Parathyroid adenoma (tissue), 2 donors: ENCODE measurements around the gene PRICKLE2.

Experiments used
- H2AFZ ChIP-seq: fragments of 300-600 bp; sonication (generic); one replicate; pipeline ENCODE4 v1.7.0; 2017; ENCODE audit warnings: antibody characterized with exemption, mild to moderate bottlenecking
- H3K27ac ChIP-seq: fragments of 300-600 bp; sonication (generic); one replicate; pipeline ENCODE4 v1.7.0; 2017
- H3K27me3 ChIP-seq: fragments of 300-600 bp; sonication (generic); one replicate; pipeline ENCODE4 v1.7.0; 2017; ENCODE audit warnings: low read length; ENCODE audit not compliant: control insufficient read depth, insufficient read depth
- H3K36me3 ChIP-seq: fragments of 300-600 bp; sonication (generic); one replicate; pipeline ENCODE4 v1.7.0; 2017; ENCODE audit warnings: low read length; ENCODE audit not compliant: control insufficient read depth, insufficient read depth
- H3K4me1 ChIP-seq: fragments of 300-600 bp; sonication (generic); one replicate; pipeline ENCODE4 v1.7.0; 2017; ENCODE audit warnings: control low read depth
- H3K4me2 ChIP-seq: fragments of 300-600 bp; sonication (generic); one replicate; pipeline ENCODE4 v1.7.0; 2017; ENCODE audit warnings: low read length
- H3K4me3 ChIP-seq: fragments of 300-600 bp; sonication (generic); one replicate; pipeline ENCODE4 v1.7.0; 2017; ENCODE audit warnings: low read depth, low read length
- H3K79me2 ChIP-seq: fragments of 300-600 bp; sonication (generic); one replicate; pipeline ENCODE4 v1.7.0; 2017; ENCODE audit warnings: control low read depth
- H3K9ac ChIP-seq: fragments of 300-600 bp; sonication (generic); one replicate; pipeline ENCODE4 v1.7.0; 2017; ENCODE audit warnings: mild to moderate bottlenecking
- H3K9me3 ChIP-seq: fragments of 300-600 bp; sonication (generic); one replicate; pipeline ENCODE4 v1.7.0; 2017; ENCODE audit warnings: low read length; ENCODE audit not compliant: control insufficient read depth
- TF ChIP-seq, protein P1 (sequence below): fragments of 300-600 bp; sonication (generic); IDR thresholded peaks from one replicate; pipeline ENCODE4 v1.7.0; 2017; ENCODE audit warnings: antibody characterized with exemption, mild to moderate bottlenecking
- donor health status: primary hyperparathyroidism.

PRICKLE2 gene

DNA sequence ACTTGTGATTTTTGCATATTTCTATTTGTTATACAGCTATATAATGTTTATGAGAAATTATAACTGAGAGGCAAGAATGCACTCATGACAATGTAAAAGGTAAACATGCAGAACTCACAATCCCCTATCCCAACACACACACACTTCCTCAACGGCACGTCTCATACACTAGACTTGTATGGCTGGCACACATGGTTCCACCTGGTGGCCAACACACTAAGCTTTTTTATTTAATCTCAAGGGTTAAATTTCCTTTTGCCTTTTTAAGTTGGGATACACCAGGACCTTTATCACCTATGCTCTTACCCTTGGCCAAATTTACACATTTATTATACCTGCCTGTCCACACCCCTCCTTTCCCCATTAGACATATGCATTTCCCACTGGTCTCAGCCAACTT lies 113.4 kb downstream of the PRICKLE2 start:
- H3K9me3 ChIP-seq = no peaks in the 10 kb centered on the region
- H3K27ac ChIP-seq = no peak overlapping the region
- H3K9ac ChIP-seq = no peak overlapping the region
- H3K36me3 ChIP-seq = peaks cover 7% of the 10 kb centered on the region
- H3K27me3 ChIP-seq = no peaks in the 10 kb centered on the region
- TF ChIP-seq, protein P1, sequence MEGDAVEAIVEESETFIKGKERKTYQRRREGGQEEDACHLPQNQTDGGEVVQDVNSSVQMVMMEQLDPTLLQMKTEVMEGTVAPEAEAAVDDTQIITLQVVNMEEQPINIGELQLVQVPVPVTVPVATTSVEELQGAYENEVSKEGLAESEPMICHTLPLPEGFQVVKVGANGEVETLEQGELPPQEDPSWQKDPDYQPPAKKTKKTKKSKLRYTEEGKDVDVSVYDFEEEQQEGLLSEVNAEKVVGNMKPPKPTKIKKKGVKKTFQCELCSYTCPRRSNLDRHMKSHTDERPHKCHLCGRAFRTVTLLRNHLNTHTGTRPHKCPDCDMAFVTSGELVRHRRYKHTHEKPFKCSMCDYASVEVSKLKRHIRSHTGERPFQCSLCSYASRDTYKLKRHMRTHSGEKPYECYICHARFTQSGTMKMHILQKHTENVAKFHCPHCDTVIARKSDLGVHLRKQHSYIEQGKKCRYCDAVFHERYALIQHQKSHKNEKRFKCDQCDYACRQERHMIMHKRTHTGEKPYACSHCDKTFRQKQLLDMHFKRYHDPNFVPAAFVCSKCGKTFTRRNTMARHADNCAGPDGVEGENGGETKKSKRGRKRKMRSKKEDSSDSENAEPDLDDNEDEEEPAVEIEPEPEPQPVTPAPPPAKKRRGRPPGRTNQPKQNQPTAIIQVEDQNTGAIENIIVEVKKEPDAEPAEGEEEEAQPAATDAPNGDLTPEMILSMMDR = no peak
- no peaks in the 10 kb centered on the region for H3K4me1 ChIP-seq
- no peak overlapping the region for H3K4me2 ChIP-seq
- no peak overlapping the region for H3K4me3 ChIP-seq
- no peak overlapping the region for H2AFZ ChIP-seq
- H3K79me2 ChIP-seq = no peaks in the 10 kb centered on the region

GRCh38 chr3:64111083-64111482 lies 114.2 kb downstream of the PRICKLE2 start:
- Histone ChIP-seq H3K79me2 (no peaks in the 10 kb centered on the region), H3K4me2 (peak overlapping the region; percentile 18), H3K27ac (no peak overlapping the region), H3K27me3 (no peaks in the 10 kb centered on the region), H3K9ac (no peak overlapping the region), H3K9me3 (no peaks in the 10 kb centered on the region), H3K4me3 (no peak overlapping the region), H3K4me1 (no peaks in the 10 kb centered on the region), H2AFZ (no peak overlapping the region), H3K36me3 (peaks cover 7% of the 10 kb centered on the region)
- TF ChIP-seq, protein P1 = no peak

DNA sequence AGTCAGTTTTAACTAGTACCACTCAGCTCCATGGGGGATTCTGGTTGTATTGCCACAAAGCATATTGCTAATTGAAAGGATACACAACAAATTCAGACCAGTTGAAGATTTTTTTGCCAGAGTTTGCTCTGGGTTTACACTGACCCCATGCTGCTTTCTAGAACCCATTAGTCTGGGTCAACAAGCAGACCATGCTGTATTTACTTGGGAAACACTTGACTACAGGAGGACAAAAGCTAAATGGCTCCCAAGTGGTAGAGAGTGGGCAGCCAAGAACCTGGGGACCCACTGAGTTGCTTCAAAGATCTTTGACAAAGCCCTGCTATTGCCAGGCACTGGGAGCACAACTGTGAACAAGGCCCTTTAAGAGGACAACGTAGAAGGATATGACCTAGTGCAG lies 115.2 kb downstream of the PRICKLE2 start:
- TF ChIP-seq, protein P1 = no peak
- Histone ChIP-seq H3K4me1 (no peaks in the 10 kb centered on the region), H3K79me2 (no peaks in the 10 kb centered on the region), H2AFZ (no peak overlapping the region), H3K27ac (no peak overlapping the region), H3K4me2 (no peak overlapping the region), H3K9me3 (no peaks in the 10 kb centered on the region), H3K4me3 (no peak overlapping the region), H3K36me3 (peaks cover 7% of the 10 kb centered on the region), H3K27me3 (no peaks in the 10 kb centered on the region), H3K9ac (no peak overlapping the region)

GRCh38 chr3:64109438-64109837 lies 115.8 kb downstream of the PRICKLE2 start:
- TF ChIP-seq, protein P1 = no peak
- no peaks in the 10 kb centered on the region for H3K4me1 ChIP-seq
- no peak overlapping the region for H3K9ac ChIP-seq
- H3K79me2 ChIP-seq = no peaks in the 10 kb centered on the region
- no peak overlapping the region for H3K4me3 ChIP-seq
- H3K27me3 ChIP-seq = no peaks in the 10 kb centered on the region
- H3K4me2 ChIP-seq = peak overlapping the region; percentile 16
- no peak overlapping the region for H3K27ac ChIP-seq
- H3K9me3 ChIP-seq = no peaks in the 10 kb centered on the region
- H3K36me3 ChIP-seq = peaks cover 3% of the 10 kb centered on the region
- H2AFZ ChIP-seq = no peak overlapping the region

GRCh38 chr3:64108784-64109317 lies 116.4 kb downstream of the PRICKLE2 start:
- Histone ChIP-seq H3K79me2 (no peaks in the 10 kb centered on the region), H3K27ac (no peak overlapping the region), H3K36me3 (no peaks in the 10 kb centered on the region), H2AFZ (no peak overlapping the region), H3K27me3 (no peaks in the 10 kb centered on the region), H3K9ac (no peak overlapping the region), H3K9me3 (no peaks in the 10 kb centered on the region), H3K4me3 (no peak overlapping the region), H3K4me1 (no peaks in the 10 kb centered on the region), H3K4me2 (peak overlapping the region; percentile 16)
- TF ChIP-seq, protein P1 = no peak
